GM12878 (cell line): Measurements from ENCODE around the gene DHDDS. TPM values are rescaled to one million over a fixed set of nuclear protein-coding genes. Genes with fewer than 3 reads are reported as not detected.

Source experiments
- ATAC-seq: fragments of 200-7000 bp; cut with Tn5 transposase; 3 replicates; pipeline ENCODE4 v1.9.1; 2020; ENCODE audit warnings: mild to moderate bottlenecking, moderate library complexity
- BruUV-seq: library from RNA; stranded (reverse); fragments of 400-500 nt; replicated peaks from 2 replicates; lab custom pipeline; 2021; lab: Mats Ljungman, UMichigan
- CTCF ChIA-PET: fragments of 300-600 bp; sonication (Branson Sonifier 250); formaldehyde crosslinking; extraction: SDS; loops from one replicate; lab custom pipeline; 2021; ENCODE audit warnings: inconsistent platforms; lab: Yijun Ruan, JAX
- POLR2A ChIA-PET: fragments of 350-600 bp; formaldehyde crosslinking; extraction: SDS; loops from one replicate; lab custom pipeline; 2021; ENCODE audit warnings: inconsistent platforms; lab: Charles Lee
- RAD21 ChIA-PET: fragments of 300-600 bp; sonication (Branson Sonifier 250); formaldehyde crosslinking; loops from one replicate; lab custom pipeline; 2023; ENCODE audit warnings: antibody characterized with exemption; ENCODE audit not compliant: unreplicated experiment; lab: Charles Lee
- SMC1A ChIA-PET: fragments of 300-600 bp; sonication (Branson Sonifier 250); formaldehyde crosslinking; loops from one replicate; lab custom pipeline; 2023; ENCODE audit not compliant: unreplicated experiment, uncharacterized antibody; lab: Charles Lee
- DNase-seq: peaks from one replicate; pipeline ENCODE4 v3.0.0-alpha.2; 2011; ENCODE audit warnings: low read depth, low spot score
- FAIRE-seq: peaks from 3 replicates; lab custom pipeline; 2011; peaks lifted over from hg19 to GRCh38; lab: Jason Lieb, UNC
- H2AFZ ChIP-seq: 2 replicates; pipeline ENCODE4 v1.6.0; 2011; ENCODE audit warnings: low read depth, low read length, control low read depth; ENCODE audit not compliant: control insufficient read depth
- H3K27ac ChIP-seq: 2 replicates; pipeline ENCODE4 v1.5.1; 2011; ENCODE audit warnings: control low read depth; ENCODE audit not compliant: control insufficient read depth, insufficient read depth
- H3K27me3 ChIP-seq, 2 experiments: replicated peaks in 1 of 2; 2 replicates each; pipeline versions ENCODE4 v1.6.0 to v1.6.1; 2011; ENCODE audit warnings: low read length in 1 of 2; ENCODE audit not compliant: control insufficient read depth in 2 of 2, insufficient read depth in 2 of 2
- H3K36me3 ChIP-seq, 2 experiments: 2 replicates each; pipeline ENCODE4 v1.5.1; 2011; ENCODE audit warnings: low read length in 1 of 2; ENCODE audit not compliant: control insufficient read depth in 2 of 2, insufficient read depth in 2 of 2
- H3K4me1 ChIP-seq: 2 replicates; pipeline ENCODE4 v1.6.1; 2011; ENCODE audit warnings: mild to moderate bottlenecking, low read length, moderate library complexity, mixed read lengths; ENCODE audit not compliant: control insufficient read depth, insufficient read depth
- H3K4me2 ChIP-seq: 2 replicates; pipeline ENCODE4 v1.6.0; 2011; ENCODE audit warnings: control low read depth; ENCODE audit not compliant: control insufficient read depth, insufficient read depth
- H3K4me3 ChIP-seq: fragments of 200-600 bp; sonication (generic); 2 replicates; pipeline ENCODE4 v1.5.1; 2016
- H3K79me2 ChIP-seq: 2 replicates; pipeline ENCODE4 v1.6.0; 2011; ENCODE audit warnings: low read length; ENCODE audit not compliant: control insufficient read depth, insufficient read depth
- H3K9ac ChIP-seq: 2 replicates; pipeline ENCODE4 v1.8.0; 2011; ENCODE audit warnings: low read length, control low read depth, mixed read lengths; ENCODE audit not compliant: control insufficient read depth, insufficient read depth
- H3K9me3 ChIP-seq: replicated peaks from 3 replicates; pipeline ENCODE4 v1.5.1; 2011; ENCODE audit warnings: mild to moderate bottlenecking, low read length; ENCODE audit not compliant: control insufficient read depth, insufficient read depth
- H4K20me1 ChIP-seq: 2 replicates; pipeline ENCODE4 v1.6.0; 2011; ENCODE audit not compliant: control insufficient read depth, insufficient read depth
- ATF3 ChIP-seq: IDR thresholded peaks from 2 replicates; pipeline ENCODE4 v1.6.1; 2011; ENCODE audit warnings: low read depth, mild to moderate bottlenecking, low read length, moderate library complexity, borderline replicate concordance; ENCODE audit errors: extremely low read depth
- CBFB ChIP-seq: IDR thresholded peaks from 2 replicates; pipeline ENCODE4 v1.6.1; 2016; ENCODE audit warnings: antibody characterized with exemption, low read depth
- CHD2 ChIP-seq: IDR thresholded peaks from 2 replicates; pipeline ENCODE4 v1.6.1; 2011; ENCODE audit warnings: low read depth, low read length, improper control_type of control experiment, borderline replicate concordance
- JUND ChIP-seq: IDR thresholded peaks from 2 replicates; pipeline ENCODE4 v1.6.1; 2012; ENCODE audit warnings: low read depth, mild to moderate bottlenecking, low read length, improper control_type of control experiment, moderate library complexity
- MTA3 ChIP-seq: IDR thresholded peaks from 2 replicates; pipeline ENCODE4 v1.6.1; 2012; ENCODE audit warnings: low read length, inconsistent platforms, borderline replicate concordance
- NFIC ChIP-seq: IDR thresholded peaks from 2 replicates; pipeline ENCODE4 v1.6.1; 2012; ENCODE audit warnings: low read depth, mild to moderate bottlenecking, inconsistent platforms, low read length, moderate library complexity
- NFXL1 ChIP-seq: fragments of 450-650 bp; IDR thresholded peaks from 2 replicates; pipeline ENCODE4 v1.6.1; 2017; ENCODE audit warnings: antibody characterized with exemption, mild to moderate bottlenecking, borderline replicate concordance
- NFYB ChIP-seq: IDR thresholded peaks from 2 replicates; pipeline ENCODE4 v1.6.1; 2011; ENCODE audit warnings: low read depth, mild to moderate bottlenecking, low read length, improper control_type of control experiment, moderate library complexity; ENCODE audit not compliant: insufficient read depth
- SUPT20H ChIP-seq: IDR thresholded peaks from 2 replicates; pipeline ENCODE4 v1.6.1; 2011; ENCODE audit warnings: low read depth, mild to moderate bottlenecking, low read length, moderate library complexity, borderline replicate concordance; ENCODE audit not compliant: control insufficient read depth
- ZNF274 ChIP-seq: IDR thresholded peaks from one replicate; pipeline ENCODE4 v1.8.0; 2011; ENCODE audit not compliant: insufficient read length, insufficient read depth
- WGBS: methylation state at CpG from one replicate; pipeline ENCODE4 v1.1.6; 2016; ENCODE audit warnings: low lambda C conversion rate; ENCODE audit not compliant: insufficient replicate concordance, insufficient coverage; ENCODE audit errors: missing lambda C conversion rate; 5-methylcytosine and 5-hydroxymethylcytosine counted together
- in situ Hi-C: fragments of 300-500 bp; cut with MboI; formaldehyde crosslinking; loops from 9 replicates; pipeline ENCODE4 v1.14.3; 2018; ENCODE audit warnings: mixed read lengths
- intact Hi-C: fragments of 100-400 bp; cut with micrococcal nuclease; formaldehyde crosslinking; loops from one replicate; pipeline ENCODE4 v1.14.2; 2022; ENCODE audit not compliant: unreplicated experiment
- polyA plus RNA-seq, 11 experiments: library from polyadenylated mRNA; depleted of rRNA in 4 of 11; unstranded in 6 of 11; stranded (reverse) in 5 of 11; fragments of >200 nt; fragmentation: Nextera tagmentation in 4 of 11; fragmentation: Illumina TruSeq in 1 of 11; extraction: Ambion mirVana in 4 of 11; extraction: Trizol in 1 of 11; gene quantifications; 1 replicate in 1 of 11; 2 replicates in 10 of 11; pipeline versions ENCODE4 v1.2.1 to v1.2.3, GENCODE V29; 2011 to 2016; ENCODE audit warnings: inconsistent platforms in 2 of 11, missing spikeins in 2 of 11, low read depth in 1 of 11
- total RNA-seq, 4 experiments: library from RNA; depleted of rRNA in 3 of 4; stranded (reverse); fragments of >200 nt in 3 of 4; fragmentation: Illumina TruSeq in 1 of 4; extraction: Trizol in 1 of 4; gene quantifications; 2 replicates each; pipeline versions ENCODE4 v1.2.1 to v1.2.3, GENCODE V29; 2013 to 2021

DHDDS gene
- total and polyA plus RNA-seq, 10 of the 15 experiments (the other 5 are each of a cell fraction or from before 2014, with no cell fraction given), result 22.7 to 47.5 (median 36.4) TPM

- peak overlapping the region; percentile 59 for H3K27ac ChIP-seq
- H3K79me2 ChIP-seq, result peaks cover 14% of the 10 kb centered on the region
- H2AFZ ChIP-seq, result no peak overlapping the region; the same call in 1 of the 2 replicates
- H3K27me3 ChIP-seq, result no peaks in the 10 kb centered on the region
- H3K36me3 ChIP-seq, result peaks cover 0 to 3% of the 10 kb centered on the region in 2 experiments; a peak in 2 of 4 replicates
- no peak for DNase-seq
- FAIRE-seq, result no peak
- H3K4me1 ChIP-seq, result peaks cover 9% of the 10 kb centered on the region
- in situ Hi-C loops, result no loop called here
- CTCF ChIA-PET, result interaction anchor here (1.0 to 4.1 kb wide), 8 partner anchors 13 to 312 kb away, joined by 3 to 23 read pairs (median 5); partner anchors contain the start of genes CEP85 and ZNF593
- H3K4me3 ChIP-seq, result peak overlapping the region; percentile 98
- BruUV-seq, result no TSS peak
- H3K9me3 ChIP-seq, result no peaks in the 10 kb centered on the region
- intact Hi-C loops, result no loop called here
- RAD21 ChIA-PET, result interaction anchor here (0.9 to 1.3 kb wide), 4 partner anchors 16 to 263 kb away, joined by 3 to 6 read pairs (median 4); partner anchors contain the start of genes CEP85 and ZNF593
- no peaks in the 10 kb centered on the region for H4K20me1 ChIP-seq
- 18% methylated on average over 3 of the region's 3 CpGs for WGBS
- POLR2A ChIA-PET, result interaction anchor here (0.7 to 2.4 kb wide), 6 partner anchors 9 to 319 kb away, joined by 3 to 24 read pairs (median 4); partner anchors contain the start of genes CEP85 and HMGN2
- TF ChIP-seq SUPT20H (no peak), CHD2 (no peak), ATF3 (no peak), MTA3 (no peak), CBFB (no peak), JUND (no peak), NFXL1 (no peak), NFIC (no peak), NFYB (no peak), ZNF274 (no peak)
- TF ChIP-seq, all 136 proteins: peak for 0
- SMC1A ChIA-PET, result interaction anchor here (0.9 to 1.7 kb wide), 6 partner anchors 12 to 148 kb away, joined by 3 to 7 read pairs (median 4); no protein-coding TSS in a partner anchor
- ATAC-seq, result no peak
- Histone ChIP-seq H3K4me2 (peak overlapping the region; percentile 87), H3K9ac (peak overlapping the region; percentile 77)
Measured at GRCh38 chr1:26432793-26433192, 672 bp downstream of the DHDDS start.
